ENCODE results near the gene SLU7.

Gene SLU7

DNA sequence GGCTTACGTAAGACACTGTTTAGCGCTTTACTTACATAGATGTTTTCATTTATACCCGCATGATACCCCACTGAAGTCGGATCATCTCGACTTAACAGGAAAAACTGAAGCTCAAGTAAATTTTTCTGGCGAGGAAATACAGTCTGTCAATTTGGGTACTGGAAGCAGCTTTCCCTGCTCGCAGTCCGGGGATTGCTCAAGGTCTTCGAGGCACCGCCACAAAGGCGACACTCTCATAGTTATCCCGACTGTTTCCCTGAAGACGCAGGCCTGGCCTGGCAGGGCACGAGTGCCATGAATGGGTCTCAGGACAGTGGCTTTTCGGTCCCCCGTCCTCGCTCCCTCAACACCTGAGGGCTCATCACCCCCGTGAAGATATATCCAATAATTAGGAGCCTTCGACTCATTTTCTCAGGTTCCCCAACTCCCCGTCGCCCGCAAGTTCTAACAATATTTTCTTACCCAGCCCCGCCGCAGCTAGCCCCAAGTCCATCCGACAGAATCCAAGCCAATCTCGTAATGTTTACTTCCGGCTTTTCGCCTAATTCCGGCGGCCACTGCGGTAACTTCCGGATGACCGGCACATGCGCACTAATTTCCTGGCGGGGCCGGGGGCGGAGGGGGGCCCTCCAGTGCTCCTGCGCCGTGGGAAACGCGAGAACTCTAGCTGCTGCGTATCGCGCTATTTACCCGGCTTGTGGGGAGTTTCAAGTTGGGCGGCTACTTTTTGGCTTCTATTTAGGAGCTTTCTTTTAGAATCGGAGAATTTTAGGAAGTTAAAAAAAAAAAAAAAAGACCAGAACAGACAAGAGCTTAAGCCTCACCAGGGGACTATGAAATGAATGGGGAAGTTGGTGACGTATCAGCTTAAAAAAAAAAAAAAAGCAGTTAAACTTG, at the start of gene SLU7:
Gene SLU7 (minus strand): TSS at position 521 of the 897 bp plus-strand sequence. CDS start 3,787 bp downstream, outside the sequence.
- peak within 1 kb of the TSS; percentile 69 for H3K27ac ChIP-seq
- TF ChIP-seq CTCF (conservative IDR thresholded peaks at IDR 0.05) (no peak), ZFX (IDR thresholded peaks at IDR 0.05) (peak; percentile 43; the same call in 1 of the 2 replicates)

- no peak overlapping the region for H3K27ac ChIP-seq
- TF ChIP-seq CTCF (conservative IDR thresholded peaks at IDR 0.05) (no peak), ZFX (IDR thresholded peaks at IDR 0.05) (no peak)
Observed at GRCh38 chr5:160468363-160468975, 49.6 kb upstream of the SLU7 start.

GRCh38 chr5:160467555-160468362, 48.9 kb upstream of the SLU7 start:
- no peak overlapping the region for H3K27ac ChIP-seq

GRCh38 chr5:160466889-160467554, 48.1 kb upstream of the SLU7 start:
- TF ChIP-seq ZFX (IDR thresholded peaks at IDR 0.05) = no peak
- TF ChIP-seq CTCF (conservative IDR thresholded peaks at IDR 0.05) = no peak
- no peak overlapping the region for H3K27ac ChIP-seq

More at GRCh38 chr5:160467555-160468362, 48.9 kb upstream of the SLU7 start:
- TF ChIP-seq CTCF (conservative IDR thresholded peaks at IDR 0.05) (no peak), ZFX (IDR thresholded peaks at IDR 0.05) (no peak)

- no peak overlapping the region for H3K27ac ChIP-seq
Observed at GRCh38 chr5:160466116-160466515, 47.2 kb upstream of the SLU7 start.

GRCh38 chr5:160464466-160464797, 45.6 kb upstream of the SLU7 start:
- TF ChIP-seq CTCF (conservative IDR thresholded peaks at IDR 0.05) = no peak
- no peak for TF ChIP-seq ZFX (IDR thresholded peaks at IDR 0.05)
- H3K27ac ChIP-seq = no peak overlapping the region

More at GRCh38 chr5:160466116-160466515, 47.2 kb upstream of the SLU7 start:
- no peak for TF ChIP-seq ZFX (IDR thresholded peaks at IDR 0.05)
- no peak for TF ChIP-seq CTCF (conservative IDR thresholded peaks at IDR 0.05)

All from C4-2B (cell line).